Non-pigmented ciliary epithelial cell (primary cell): ENCODE results near the gene SDE2.
"Not testable (repeated sequence)": the region's sequence is repeated elsewhere in the genome, so short reads cannot be mapped to it uniquely, and the experiment has no call there.

Experiments used
- DNase-seq: peaks from one replicate; pipeline ENCODE4 v3.0.0-alpha.2; 2010; ENCODE audit warnings: low read depth

Gene SDE2

DNA sequence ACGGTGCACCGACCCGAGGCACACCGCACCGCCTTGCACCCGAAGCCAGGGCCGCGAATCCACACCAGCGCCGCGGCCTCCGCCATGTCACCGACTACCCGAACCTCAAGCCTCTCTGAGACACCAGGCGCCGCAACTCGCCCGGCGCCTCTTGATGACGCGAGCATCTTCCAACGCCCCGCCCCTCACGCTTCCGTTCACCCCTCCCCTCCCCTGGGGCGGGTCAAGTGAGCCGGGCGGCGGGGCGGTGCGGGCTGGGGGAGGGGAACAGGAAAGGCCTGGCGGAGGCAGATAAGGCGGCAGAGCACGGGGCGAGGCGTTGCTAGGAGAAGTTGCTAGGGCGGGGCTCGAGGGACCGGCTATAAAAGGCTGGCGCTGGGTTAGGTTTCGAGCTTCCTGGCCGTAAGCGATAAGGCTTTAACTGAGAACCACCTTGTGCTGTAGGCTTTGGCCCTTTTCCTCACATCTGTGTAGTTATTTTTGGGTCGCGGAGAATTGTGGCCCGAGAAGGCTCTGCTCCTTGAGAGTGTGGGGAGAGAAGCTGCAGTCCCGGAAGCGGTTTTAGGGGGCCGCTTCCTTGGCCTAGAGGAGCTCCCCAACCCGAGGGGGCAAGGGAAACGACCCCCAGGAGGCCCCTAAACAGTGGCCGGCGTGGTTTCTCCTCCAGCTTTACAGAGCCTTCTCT is at the start of gene SDE2:
Gene SDE2 (minus strand): TSS at position 117 of the 685 bp plus-strand sequence. CDS start 31 bp downstream, at position 86.
- DNase-seq, result peak; percentile 89

DNA sequence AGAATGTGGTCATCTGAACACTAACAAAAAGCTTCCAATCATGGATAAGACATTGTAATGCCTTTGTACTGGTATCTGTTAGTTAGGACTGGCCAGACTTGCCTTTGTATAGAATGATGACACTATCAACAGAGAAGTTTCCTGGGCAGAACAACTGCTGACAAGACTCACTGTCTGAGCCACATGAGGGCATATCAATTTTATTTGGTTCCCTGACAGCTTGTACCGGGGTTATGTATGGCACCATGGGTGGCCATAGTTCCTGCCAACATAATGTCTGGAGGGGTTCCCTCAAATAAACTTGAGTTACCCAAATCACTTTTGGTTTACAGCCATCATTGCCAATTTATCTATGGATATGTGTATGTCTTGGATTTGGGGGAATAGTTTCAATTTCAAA is 49.7 kb upstream of the SDE2 start:
- DNase-seq, result no peak

DNA sequence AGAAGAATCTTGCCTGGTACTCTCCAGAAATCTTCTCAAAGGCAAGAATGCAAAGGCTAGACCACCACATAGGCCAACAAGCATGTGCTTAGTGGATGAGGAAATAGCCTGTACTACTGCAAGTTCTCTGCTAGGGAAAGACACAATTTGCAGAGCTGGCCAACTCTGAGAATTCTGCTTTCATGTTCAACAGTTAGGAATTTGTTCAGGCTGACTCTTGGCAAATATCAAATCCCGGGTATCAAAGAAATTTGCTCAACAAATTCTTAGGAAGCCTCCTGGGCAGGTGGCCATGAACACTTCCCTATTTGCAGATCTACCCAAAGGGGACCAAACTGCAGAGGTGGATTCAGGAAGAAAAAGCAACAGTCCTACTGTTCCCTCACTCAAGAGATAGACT is 48.4 kb upstream of the SDE2 start:
- no peak for DNase-seq

GRCh38 chr1:226046240-226046639 is 47.1 kb upstream of the SDE2 start:
- no peak for DNase-seq

- no peak for DNase-seq
Observed at GRCh38 chr1:226044514-226045101, 45.5 kb upstream of the SDE2 start.

DNA sequence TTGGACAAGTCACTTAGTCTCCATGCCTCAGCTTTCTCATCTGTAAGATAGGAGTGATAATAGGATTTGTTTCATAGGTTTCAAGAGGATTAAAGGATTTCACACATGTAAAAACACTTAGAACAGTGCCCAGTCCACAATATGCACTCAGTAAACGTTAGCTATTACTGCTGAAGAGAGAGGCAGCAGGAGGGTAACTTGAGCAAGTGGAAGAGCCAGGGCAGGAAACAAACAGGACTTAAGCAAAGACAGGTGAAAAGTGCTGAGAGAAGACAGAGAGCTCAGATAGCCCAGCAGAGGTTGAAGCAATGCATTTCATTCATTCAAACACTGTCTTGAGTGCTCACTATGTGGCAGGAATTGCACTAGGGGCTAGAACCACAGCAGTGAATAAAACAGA is 42.3 kb upstream of the SDE2 start:
- DNase-seq, result no peak

GRCh38 chr1:226038661-226039060 is 39.5 kb upstream of the SDE2 start:
- DNase-seq, result no peak

DNA sequence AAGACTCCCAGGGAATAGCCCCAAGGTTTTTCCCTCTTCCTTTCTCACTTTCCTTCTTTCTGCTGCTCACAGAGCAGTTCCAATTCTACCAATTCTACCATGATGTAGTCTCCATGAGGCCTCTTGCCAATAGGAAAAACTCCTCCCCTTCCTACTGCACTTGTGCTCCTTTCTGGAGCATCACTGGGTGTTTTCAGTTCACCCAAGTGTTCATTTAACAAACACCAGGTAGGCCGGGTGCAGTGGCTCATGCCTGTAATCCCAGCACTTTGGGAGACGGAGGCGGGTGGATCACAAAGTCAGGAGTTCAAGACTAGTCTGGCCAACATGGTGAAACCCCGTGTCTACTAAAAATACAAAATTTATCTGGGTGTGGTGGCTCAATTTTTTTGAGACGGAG is 36.8 kb upstream of the SDE2 start:
- DNase-seq, result no peak

- DNase-seq, result peak; percentile 13
Observed at GRCh38 chr1:226034482-226034881, 35.3 kb upstream of the SDE2 start.

DNA sequence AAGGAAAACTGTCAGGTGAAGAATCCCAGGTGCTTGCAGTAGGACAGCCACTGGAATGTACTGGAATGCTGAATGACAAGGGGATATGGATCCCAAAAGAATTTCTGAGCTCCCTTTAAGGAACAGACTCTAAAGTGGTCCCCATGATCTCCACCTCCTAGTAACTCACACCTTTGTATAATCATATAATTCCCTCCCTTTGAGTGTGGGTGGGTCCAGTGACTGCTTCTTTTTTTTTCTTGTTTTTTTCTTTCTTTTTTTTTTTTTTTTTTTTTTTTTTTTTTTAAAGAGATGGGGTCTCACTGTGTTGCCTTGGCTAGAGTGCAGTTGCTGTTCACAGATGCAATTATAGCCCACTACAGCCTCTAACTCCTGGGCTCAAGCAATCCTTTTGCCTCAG is 34.8 kb upstream of the SDE2 start:
- DNase-seq, result no peak

GRCh38 chr1:226033582-226033981 is 34.4 kb upstream of the SDE2 start:
- no peak for DNase-seq

GRCh38 chr1:226029568-226030225 is 30.6 kb upstream of the SDE2 start:
- DNase-seq, result no peak

DNA sequence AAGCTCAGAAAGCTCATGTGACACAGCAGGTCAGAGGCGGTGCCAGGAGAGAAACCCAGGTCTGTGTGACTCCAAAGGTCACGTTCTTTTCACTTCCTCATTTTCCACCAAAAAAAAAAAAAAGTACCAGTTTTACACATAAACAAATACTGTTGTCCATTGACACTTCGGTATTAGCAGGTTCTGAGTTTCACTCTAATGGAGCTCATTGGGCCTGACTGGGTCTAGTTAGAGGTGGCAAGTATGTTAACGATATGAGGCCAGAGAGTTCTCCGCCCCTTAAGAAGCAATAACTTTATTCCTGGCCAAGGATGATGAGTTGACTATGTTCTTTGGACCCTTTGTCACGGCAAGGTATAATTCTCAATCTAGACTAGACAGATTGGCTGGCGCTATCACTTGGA is 30.0 kb upstream of the SDE2 start:
- DNase-seq, result no peak

DNA sequence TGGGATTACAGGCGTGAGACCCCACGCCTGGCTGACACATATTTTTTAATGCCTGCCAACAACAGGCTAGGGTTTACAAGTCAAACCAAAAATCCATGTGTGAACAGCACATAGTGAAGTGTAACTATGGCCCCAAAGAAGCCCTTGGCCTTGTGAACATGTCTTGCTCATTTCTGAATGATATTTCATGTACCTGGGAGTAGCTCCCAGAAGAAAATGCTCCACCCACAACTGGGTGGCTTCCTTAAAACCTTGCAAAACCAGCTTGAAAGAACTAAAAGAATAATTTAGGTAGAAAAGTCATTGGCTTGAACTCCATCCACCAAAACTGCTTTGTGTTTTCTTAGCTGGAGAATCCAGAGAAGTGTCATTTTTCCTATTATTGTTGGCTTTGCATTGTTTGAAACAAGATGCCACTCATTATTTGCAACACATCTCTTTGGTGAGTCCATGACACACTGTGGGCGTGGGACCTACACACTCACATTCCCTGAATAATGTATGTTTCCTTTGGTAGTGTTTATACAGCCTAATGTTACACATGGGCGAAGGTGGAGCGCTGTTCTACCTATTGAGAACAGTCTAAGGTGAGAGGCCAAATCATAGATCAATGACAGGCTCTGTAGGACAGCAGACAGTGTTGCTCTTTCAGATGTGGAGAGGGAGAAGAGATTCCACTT is 28.5 kb upstream of the SDE2 start:
- DNase-seq, result no peak

- DNase-seq, result no peak
Observed at GRCh38 chr1:226026833-226027232, 27.7 kb upstream of the SDE2 start.

GRCh38 chr1:226023735-226024134 is 24.6 kb upstream of the SDE2 start:
- no peak for DNase-seq

GRCh38 chr1:226021801-226022200 is 22.7 kb upstream of the SDE2 start:
- no peak for DNase-seq

GRCh38 chr1:226021401-226021800 is 22.3 kb upstream of the SDE2 start:
- no peak for DNase-seq

DNA sequence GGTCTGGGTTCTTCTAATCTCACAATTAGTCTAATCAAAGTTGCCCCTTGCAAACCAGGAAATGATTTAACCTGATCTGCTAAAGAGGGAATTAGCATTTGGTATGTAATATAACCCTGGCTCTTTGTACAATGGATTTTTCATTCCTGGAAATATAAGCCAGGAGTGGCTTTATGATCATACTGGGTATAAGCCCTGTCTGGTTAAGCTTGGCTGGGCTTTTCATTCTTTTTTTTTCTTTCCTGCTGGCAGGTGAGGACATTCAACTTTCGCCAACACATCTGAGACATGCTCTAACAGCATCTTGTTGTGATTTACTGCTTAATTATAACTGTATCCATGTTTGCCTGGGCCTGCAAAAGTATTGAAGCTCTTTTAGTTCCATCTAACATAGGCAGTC is 20.4 kb upstream of the SDE2 start:
- DNase-seq, result no peak

DNA sequence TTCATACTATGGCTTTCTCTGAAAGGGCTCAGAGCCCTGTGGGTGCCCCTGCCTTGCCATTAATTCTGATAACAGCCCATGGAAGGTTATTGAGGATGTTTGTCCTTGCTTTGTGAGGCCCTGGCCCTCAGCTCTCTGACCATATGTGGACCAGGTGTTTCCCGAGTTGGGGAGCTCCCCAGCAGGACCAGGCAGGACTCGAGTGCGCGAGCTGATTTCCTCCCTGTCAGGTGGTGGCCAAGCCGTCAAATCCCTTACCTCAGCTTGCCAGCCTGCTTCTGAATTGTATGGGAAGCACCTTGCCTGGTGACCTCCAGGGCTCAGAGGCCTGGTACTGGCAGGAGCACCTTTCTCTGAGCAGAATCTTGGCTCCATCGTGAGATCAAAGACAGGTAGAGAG is 17.9 kb upstream of the SDE2 start:
- no peak for DNase-seq

- DNase-seq, result no peak
Observed at GRCh38 chr1:226009650-226010044, 10.5 kb upstream of the SDE2 start.

GRCh38 chr1:226007126-226007892 is 8.2 kb upstream of the SDE2 start:
- not testable (repeated sequence) for DNase-seq
